IPS DF 4.7 (cell line): ENCODE data around the gene NCBP2.
"Not testable (repeated sequence)": the region's sequence is repeated elsewhere in the genome, so short reads cannot be mapped to it uniquely, and the experiment has no call there.

Experiments
- DNase-seq: peaks from one replicate; pipeline ENCODE4 v3.0.0-alpha.2; 2013; ENCODE audit warnings: low spot score; ENCODE audit errors: extremely low read depth

NCBP2 gene

GRCh38 chr3:196968233-196969133 is 26.2 kb upstream of the NCBP2 start, which contains the start of gene PIGZ:
TSS of gene PIGZ (minus strand) at chr3:196968833. CDS start at chr3:196952031, 16,802 bp downstream.
- no peak for DNase-seq

GRCh38 chr3:196967412-196968232 is 25.3 kb upstream of the NCBP2 start:
- no peak for DNase-seq

GRCh38 chr3:196966526-196967401 is 24.4 kb upstream of the NCBP2 start:
- DNase-seq, result no peak

DNA sequence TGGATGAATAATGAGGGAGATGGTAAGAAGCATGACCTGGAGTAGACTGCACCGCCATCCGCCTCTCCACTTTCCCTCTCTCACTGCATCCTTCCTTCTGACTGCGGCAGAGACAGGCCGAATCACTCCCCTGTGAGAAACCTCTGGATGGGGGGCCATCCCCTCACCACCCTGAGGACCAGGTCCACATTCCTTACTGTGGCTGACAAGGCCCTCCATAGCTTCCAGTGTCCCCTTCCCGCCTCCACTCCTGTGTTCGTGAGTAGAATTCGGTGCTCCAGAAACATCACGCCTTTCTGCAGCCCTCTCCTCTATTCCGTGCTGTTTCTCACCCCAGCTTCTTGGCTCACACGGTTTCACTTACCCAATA is 23.5 kb upstream of the NCBP2 start:
- no peak for DNase-seq

DNA sequence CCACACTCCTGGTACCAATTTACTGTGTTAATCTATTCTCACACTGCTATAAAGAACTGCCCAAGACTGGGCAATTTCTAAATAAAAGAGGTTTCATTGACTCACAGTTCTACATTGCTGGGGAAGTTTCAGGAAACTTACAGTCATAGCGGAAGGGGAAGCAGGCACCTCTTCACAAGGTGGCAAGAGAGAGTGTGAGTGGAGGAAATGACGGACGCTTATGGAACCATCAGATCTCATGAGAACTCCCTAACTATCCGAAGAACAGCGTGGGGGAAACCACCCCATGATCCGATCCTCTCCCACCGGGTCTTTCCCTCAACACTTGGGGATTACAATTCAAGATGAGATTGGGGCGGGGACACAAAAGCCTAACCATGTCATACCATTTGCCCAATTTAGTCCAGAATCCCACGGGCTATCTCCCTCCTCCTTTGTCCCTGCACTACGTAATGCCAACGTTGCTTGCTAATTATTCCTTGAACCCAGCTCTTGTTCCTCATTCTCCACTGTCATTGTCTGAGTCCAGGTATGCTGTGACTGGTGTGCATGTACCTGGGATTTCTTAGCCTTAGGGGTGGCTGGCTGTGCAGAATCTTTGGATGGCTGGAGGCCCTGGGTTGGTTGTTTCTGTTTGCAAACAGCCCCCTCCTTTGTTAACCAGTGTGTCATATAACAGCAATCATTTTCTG is 22.9 kb upstream of the NCBP2 start:
- DNase-seq, result no peak

DNA sequence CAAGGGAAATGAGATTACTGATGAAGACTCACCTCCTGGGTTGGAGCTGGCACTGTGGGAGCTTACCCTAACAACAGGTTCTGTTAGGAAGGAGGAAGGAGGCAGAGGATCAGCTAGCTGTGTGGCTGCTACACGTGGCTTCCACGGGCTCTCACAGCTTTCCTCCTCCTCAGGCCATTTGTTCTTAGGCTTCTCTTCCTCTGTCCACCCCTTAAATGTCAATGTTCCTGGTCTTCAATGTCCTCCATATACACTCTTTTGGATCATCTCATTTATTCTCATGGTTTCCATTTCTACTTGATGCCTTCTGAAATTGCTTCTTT is 21.3 kb upstream of the NCBP2 start:
- no peak for DNase-seq

DNA sequence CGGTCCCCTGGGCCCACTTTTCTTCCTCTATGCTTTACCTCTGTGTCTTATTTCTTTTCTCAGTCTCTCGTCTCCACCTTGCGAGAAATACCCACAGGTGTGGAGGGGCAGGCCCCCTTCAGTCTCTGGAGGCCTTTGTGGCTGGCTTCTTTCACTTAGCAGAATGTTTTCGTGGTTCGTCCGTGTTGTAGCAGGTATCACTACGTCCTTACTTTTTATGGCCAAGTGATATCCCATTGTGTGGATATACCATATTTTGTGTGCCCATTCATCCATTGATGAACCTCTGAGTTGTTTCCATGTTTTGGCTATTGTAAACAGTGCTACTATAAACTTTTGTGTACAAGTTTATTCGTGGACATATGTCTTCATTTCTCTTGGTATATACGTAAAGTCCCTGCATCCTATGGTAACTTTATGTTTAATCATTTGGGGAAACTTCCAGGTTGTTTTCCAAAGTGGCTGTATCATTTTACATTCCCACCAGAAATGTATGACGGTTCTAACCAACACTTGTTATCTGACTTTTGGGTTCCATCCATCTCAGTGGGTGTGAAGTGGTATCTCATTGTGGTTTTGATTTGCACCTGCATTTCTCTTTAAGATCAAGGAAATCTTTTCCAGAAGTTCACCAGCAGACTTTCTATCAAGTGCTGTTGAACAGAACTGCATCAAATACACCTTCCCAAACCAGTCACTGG is 20.8 kb upstream of the NCBP2 start:
- no peak for DNase-seq

GRCh38 chr3:196962108-196962929 is 20.0 kb upstream of the NCBP2 start:
- no peak for DNase-seq

DNA sequence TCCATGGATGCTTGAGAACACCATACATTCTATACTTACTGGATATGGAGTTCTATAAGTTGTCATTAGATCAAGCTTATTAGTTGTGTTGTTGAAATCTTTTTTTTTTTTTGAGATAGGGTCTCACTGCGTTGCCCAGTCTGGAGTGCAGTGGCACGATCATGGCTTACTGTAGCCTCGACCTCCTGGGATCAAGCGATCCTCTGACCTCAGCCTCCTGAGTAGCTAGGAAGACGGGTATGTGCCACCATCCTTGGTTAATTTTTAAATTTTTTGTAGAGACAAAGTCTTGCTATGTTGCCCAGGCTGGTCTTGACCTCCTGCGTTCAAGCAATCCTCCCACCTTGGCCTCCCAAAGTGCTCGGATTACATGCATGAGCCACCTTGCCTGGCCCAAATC is 12.5 kb upstream of the NCBP2 start:
- DNase-seq, result no peak

- no peak for DNase-seq
Observed at GRCh38 chr3:196951371-196951770, 9.0 kb upstream of the NCBP2 start.

- no peak for DNase-seq
Observed at GRCh38 chr3:196949750-196950149, 7.4 kb upstream of the NCBP2 start.

DNA sequence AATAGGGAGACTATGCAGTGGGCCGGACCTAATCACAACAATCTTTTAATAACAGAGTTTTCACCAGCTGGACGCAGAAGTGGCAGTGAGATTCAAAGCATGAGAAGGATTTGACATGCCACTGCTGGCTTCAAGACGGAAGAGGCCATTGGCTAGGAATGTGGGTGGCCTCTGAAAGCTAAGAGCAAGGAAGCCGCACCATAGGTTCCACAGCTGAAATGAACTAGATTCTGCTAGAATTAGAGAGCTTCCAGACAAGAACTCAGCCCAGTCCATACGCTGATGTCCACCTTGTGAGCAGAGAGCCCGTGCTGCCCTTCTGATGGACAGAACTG is 6.9 kb upstream of the NCBP2 start:
- no peak for DNase-seq

- DNase-seq, result no peak
Observed at GRCh38 chr3:196948442-196949284, 6.3 kb upstream of the NCBP2 start.

DNA sequence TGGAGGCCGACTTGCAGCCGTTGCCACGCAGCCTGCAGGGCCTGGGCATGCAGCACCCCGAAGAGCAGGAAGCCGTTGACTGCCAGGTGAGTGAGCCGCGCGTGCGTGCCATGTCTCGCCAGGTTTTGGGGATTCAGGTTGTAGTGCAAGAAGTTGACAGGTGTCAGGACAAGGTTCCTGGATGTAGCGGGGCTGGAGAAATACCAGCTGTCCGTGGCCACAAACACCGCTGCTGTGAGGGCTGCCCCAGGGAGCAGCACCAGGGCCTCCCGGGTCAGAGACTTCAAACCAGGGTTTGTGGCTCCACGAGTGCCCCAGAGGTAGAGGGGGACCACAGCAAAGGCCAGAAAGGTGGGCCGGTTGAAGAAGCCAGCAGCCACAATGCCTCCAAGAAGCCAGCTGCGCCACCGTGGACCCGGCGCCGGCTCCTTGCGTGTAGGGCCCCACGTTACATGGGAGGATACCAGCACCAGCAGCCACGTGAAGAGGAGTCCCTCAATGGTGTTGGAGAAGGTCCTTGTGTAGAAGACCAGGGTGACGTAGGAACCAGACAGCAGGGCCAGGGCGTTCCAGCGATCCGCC is 5.6 kb upstream of the NCBP2 start:
- DNase-seq, result no peak

DNA sequence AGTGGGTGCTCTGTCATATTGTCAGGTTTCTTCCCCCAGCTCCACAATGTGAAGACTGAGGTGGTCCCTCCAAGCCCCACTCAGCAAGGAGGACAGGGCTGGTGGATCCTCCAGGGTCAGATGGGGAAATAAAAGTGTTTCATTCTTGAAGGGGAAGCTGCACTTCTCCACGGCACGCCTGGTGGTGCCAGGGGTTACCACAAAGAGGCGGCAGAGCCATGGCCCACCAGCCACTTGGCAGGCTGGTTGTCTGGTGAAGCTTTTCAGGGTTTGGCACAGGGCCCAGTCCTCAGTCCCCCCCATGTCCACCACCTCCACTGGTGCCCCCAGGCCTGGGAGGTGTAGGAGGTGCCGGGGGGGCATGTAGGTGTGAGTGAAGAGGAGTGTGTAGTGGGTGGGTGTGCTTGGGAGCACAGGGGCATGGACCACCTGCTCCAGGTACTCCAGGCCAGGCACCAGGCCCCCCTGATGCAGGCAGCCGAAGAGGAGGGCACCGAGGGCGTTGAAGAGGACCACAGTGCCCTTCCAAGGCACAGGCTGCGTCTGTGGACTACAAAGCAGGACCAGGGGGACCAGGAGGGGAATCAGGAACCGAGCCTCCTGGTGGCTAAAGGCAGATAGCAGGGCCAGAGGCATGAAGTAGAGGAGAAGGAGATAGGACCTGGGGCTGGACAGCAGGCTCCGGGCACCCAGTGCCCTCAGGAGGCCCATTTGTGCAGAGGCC is 5.0 kb upstream of the NCBP2 start:
- no peak for DNase-seq

DNA sequence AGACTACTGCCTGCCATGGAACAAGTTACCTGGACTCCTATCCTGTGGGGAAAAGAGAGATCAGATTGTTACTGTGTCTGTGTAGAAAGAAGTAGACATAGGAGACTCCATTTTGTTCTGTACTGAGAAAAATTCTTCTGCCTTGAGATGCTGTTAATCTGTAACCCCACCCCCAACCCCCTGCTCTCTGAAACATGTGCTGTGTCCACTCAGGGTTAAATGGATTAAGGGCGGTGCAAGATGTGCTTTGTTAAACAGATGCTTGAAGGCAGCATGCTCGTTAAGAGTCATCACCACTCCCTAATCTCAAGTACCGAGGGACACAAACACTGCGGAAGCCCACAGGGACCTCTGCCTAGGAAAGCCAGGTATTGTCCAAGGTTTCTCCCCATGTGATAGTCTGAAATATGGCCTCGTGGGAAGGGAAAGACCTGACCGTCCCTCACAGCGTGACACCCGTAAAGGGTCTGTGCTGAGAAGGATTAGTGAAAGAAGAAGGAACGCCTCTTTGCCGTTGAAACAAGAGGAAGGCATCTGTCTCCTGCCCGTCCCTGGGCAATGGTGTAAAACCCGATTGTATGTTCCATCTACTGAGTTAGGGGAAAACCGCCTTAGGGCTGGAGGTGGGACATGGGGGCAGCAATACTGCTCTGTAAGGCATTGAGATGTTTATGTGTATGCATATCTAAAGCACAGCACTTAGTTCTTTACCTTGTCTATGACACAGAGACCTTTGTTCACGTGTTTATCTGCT is 1.9 kb upstream of the NCBP2 start:
- DNase-seq, result not testable (repeated sequence)

GRCh38 chr3:196942915-196943277 is 568 bp upstream of the NCBP2 start:
- no peak for DNase-seq
